Nucleus accumbens (tissue), 56 donors: ENCODE measurements around the gene PDSS1.
"Not testable (repeated sequence)": the region's sequence is repeated elsewhere in the genome, so short reads cannot be mapped to it uniquely, and the experiment has no call there.

Source experiments
- DNase-seq, 56 donors: peaks; one replicate each; lab custom pipeline; 2025; lab: John Stamatoyannopoulos, UW

Gene PDSS1

GRCh38 chr10:26697163-26697921 is at the start of gene PDSS1:
Gene PDSS1 (plus strand): TSS chr10:26697701. CDS start chr10:26697712, 11 bp downstream.
- peak in 54 of 56 donors; percentile 23 to 90 (median 77) for DNase-seq

GRCh38 chr10:26648245-26648636 is 49.3 kb upstream of the PDSS1 start:
- not testable (repeated sequence) for DNase-seq

GRCh38 chr10:26650406-26650805 is 47.1 kb upstream of the PDSS1 start:
- no peak for DNase-seq

- DNase-seq = not testable (repeated sequence)
Observed at GRCh38 chr10:26651476-26651875, 46.0 kb upstream of the PDSS1 start.

GRCh38 chr10:26653004-26653403 is 44.5 kb upstream of the PDSS1 start:
- DNase-seq = no peak

GRCh38 chr10:26655746-26656145 is 41.8 kb upstream of the PDSS1 start:
- no peak for DNase-seq

GRCh38 chr10:26662864-26663263 is 34.6 kb upstream of the PDSS1 start:
- no peak for DNase-seq

- no peak for DNase-seq
Observed at GRCh38 chr10:26665080-26666048, 32.1 kb upstream of the PDSS1 start.

- DNase-seq = no peak
Observed at GRCh38 chr10:26675873-26676257, 21.6 kb upstream of the PDSS1 start.

GRCh38 chr10:26679588-26679987 is 17.9 kb upstream of the PDSS1 start:
- no peak for DNase-seq

GRCh38 chr10:26681076-26681475 is 16.4 kb upstream of the PDSS1 start:
- no peak for DNase-seq

- not testable (repeated sequence) for DNase-seq
Observed at GRCh38 chr10:26681971-26682370, 15.5 kb upstream of the PDSS1 start.

GRCh38 chr10:26682931-26683330 is 14.6 kb upstream of the PDSS1 start:
- no peak for DNase-seq

GRCh38 chr10:26684667-26685264 is 12.7 kb upstream of the PDSS1 start:
- peak in 2 of 56 donors; percentile 0 to 3 for DNase-seq

- no peak for DNase-seq
Observed at GRCh38 chr10:26685441-26685840, 12.1 kb upstream of the PDSS1 start.

GRCh38 chr10:26689399-26689798 is 8.1 kb upstream of the PDSS1 start:
- DNase-seq = no peak

- DNase-seq = no peak
Observed at GRCh38 chr10:26690731-26691475, 6.6 kb upstream of the PDSS1 start.

- not testable (repeated sequence) for DNase-seq
Observed at GRCh38 chr10:26694536-26694935, 3.0 kb upstream of the PDSS1 start.

GRCh38 chr10:26696786-26697162 is 727 bp upstream of the PDSS1 start:
- DNase-seq = no peak

- peak in 1 of 56 donors; percentile 26 for DNase-seq
Observed at GRCh38 chr10:26697922-26698608, 564 bp downstream of the PDSS1 start.
